Measurements from ENCODE around the gene ELMO1.
A peak's percentile ranks its signal among the peaks of the same experiment; 100 is the strongest.
"Not testable (repeated sequence)": the region's sequence is repeated elsewhere in the genome, so short reads cannot be mapped to it uniquely, and the experiment has no call there.

ELMO1 gene

GRCh38 chr7:36994456-36995112 lies 454.1 kb downstream of the ELMO1 start:
- DNase-seq: peak; percentile 40

DNA sequence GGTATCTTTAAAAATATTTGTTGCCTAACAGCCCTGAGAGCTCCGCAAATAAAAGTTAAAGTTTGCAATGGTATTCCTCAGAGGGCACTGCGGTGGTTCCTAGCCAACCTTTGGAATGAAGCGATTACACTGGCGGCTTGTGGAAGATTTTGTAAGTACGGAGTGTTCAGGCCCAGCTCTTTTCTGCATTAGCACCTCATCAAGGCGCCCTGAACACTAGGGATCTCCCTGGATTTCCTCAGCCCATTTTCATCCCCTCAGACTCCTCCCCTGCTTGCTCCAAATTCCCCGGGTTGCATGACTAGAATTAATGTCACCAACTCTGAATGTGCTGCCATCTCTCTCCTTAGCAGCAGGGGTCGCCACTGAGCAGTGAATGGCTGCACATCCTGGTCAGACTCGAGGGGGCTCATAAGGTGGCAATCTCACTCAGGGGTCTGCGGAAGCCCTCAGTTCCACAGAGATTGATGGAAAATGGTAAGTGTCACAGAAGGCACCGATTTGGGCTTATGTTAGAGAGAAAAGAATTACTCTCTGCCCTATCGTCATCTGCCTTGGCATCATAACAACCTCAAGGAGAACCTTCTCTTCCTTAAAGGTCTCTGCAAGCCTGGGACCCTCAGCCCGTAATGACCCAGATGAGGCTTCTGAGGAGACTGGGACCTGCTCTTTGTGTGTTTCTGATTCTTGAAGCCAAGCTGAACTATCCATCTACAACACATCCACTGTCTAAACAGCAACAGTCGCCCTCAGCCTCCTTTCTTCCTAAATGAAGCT lies 461.5 kb downstream of the ELMO1 start:
- no peak for DNase-seq

- DNase-seq: no peak
Observed at GRCh38 chr7:36986511-36986933, 462.1 kb downstream of the ELMO1 start.

DNA sequence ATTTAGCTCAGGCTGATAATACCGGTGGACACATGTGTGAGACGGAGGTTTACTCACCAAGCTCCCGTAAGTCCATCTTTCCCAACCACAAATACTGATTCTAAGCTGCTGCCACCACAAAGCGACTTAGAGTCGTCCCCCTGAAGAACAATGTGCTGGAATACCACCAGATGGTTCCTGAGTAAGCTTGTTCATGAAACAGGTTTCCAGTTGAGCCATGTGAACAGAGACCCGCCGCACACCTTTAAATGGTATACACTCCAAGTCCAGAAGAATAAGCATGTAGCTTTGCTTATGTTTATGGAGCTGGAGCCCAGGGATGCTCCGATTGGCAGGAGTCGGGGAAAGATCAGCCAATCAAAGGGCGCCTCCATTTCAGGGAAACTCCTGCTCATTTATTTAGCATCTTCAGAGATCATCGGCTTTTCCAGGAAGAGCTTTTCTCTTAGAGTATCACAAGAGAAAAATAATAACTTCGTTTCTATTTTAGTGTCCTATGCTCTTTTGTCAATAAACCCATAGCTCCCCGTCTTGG lies 462.7 kb downstream of the ELMO1 start:
- no peak for DNase-seq

DNA sequence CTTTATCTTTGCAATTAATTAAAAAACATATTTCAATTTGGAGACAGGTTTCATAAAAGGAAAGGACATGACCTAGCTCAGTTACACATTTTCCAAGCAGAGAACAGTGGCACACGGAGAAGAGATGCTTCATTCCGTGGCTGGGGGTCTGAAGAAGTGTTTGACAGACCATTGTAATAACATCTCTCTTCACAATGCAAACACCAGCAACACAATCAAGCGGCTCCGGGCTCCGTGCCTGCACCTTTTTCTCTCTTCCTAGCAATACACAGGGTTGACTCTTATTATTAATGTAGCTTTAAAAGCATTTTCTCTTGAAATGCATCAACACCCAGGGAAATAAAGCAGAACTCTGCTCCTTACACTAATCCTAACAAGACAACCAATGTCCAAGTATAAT lies 463.3 kb downstream of the ELMO1 start:
- no peak for DNase-seq

DNA sequence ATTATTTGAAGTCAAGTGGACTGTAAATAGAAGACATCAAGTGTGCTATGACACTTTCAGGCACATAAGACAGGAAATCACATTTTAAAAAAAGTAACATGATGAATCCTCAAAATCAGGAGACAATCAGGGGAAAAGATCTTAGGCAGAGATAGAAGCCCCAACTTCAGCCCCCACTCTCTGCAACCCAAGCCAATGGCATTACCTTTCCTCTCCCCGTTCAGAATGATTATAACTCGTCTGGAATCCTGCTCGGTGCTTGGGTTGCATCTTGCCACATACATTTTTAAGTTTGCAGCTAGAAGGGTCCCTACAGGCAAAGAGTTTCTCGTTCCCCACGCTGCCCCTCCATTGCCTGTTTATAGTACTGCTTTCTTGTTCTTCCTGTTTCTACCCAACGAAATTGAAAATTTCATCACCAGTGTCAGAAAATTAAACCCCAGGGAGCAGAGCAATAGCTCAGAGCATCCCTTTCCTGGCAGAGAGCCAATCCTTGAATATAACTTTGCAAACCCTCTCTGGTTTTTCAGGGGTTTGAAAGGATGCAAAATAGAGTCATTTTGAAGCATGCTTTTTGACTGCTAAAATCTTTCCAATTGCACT lies 463.9 kb downstream of the ELMO1 start:
- DNase-seq: no peak

DNA sequence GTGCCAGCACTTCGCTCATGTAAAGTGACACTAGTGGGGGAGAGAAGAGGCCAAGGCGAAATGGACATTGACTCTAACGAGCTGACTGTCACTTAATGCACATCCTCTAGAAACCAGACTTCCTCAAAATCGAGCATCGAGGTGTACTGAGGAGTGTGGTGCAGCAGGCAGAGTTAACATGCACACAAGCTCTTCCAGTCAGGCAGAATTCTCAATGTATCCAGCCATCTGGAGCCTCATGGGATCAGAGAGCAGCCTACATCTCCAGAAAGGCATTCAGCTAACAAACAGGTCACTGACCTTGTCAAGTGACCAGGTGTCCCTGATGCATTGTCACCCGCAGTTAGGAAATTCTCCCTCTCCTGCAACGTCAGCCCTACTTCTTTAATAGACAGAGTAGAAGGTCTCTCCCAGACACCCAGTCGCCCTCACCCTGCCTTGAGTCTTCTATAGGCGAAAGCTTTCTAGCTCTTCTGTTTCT lies 464.6 kb downstream of the ELMO1 start:
- DNase-seq: no peak

DNA sequence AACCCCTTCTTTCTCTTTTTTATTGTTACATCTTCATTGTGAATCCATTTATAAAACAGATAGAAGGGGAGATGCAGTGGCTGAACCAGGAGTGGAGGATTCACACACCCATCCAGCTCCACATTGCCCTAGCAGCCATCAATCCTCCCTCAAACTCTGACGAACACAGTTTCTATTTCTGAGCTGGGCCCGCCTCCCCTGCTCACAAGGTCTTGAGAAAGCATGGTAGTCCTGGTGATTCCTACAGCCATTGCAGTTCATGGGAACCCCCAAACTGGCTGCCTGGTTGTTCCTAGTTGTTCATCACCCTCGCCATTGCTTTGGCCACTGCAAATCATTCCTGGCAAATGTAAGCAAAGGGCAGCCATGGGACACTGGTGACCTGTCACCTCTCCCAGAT lies 465.9 kb downstream of the ELMO1 start:
- DNase-seq: no peak

DNA sequence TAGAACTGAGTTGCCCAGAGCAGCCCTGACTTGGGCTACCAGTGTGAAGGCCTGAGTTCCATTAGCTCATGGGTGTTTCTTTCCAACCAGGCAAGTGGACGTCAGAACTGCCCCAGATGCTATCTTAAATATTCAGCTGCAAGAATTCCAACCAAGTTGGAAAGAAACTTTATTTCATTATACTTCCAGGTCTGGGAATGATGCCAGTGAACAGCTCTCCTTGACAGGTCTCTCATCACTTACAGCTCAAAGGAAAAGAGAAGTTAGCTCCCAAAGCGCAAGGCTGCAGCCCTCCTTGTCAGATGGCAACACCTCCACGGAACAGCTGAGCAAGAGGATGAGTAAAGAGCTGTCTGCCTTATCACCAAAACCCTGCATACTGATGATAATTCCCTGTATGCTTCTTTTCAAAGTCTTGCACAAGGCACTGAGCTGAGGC lies 468.8 kb downstream of the ELMO1 start:
- peak; percentile 73 for DNase-seq

DNA sequence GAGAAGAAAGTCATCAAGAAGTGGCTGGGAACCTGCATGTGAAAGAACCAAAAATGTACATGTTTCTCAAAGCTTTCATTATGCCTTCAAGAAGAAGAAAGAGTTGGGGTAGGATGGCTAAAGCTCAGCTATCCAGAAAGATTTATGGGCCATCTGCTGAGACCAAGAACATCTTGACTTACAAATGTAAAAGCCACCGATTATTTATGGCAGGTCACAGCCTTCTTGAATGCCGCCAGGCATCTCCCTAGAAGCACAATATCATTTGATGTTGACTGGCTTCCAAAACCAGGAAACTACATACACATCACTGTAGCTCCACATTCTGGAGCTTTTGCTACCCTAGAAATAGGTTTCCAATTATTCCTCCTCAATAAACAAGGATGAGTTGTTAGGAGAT lies 470.2 kb downstream of the ELMO1 start:
- no peak for DNase-seq

DNA sequence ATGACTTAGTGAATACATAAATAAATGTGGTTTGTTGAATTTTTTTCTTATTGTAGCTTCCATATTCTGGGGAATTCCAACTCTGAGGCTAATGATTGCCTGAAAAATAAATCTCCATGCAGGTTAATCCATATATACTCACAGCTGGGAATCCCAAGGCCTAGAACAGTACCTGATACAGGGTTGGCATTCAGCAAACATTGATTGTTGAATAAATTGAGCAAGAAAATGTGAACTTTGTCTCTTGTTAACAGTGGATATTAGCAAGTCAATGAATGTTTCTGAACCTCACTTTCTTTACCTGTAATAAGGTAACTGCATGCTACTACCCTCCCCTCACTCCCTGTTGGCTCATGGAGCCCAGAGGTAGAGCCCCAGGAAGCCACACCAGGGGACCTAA lies 470.8 kb downstream of the ELMO1 start:
- DNase-seq: no peak

DNA sequence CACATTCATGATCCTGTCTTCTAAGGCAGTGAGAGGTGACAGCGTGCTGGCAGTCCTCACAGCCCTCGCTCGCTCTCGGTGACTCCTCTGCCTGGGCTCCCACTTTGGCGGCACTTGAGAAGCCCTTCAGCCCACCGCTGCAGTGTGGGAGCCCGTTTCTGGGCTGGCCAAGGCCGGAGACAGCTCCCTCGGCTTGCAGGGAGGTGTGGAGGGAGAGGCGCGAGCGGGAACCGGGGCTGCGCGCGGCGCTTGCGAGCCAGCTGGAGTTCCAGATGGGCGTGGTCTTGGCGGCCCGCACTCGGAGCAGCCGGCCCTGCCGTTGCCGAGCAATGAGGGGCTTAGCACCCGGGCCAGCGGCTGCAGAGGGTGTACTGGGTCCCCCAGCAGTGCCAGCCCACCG lies 475.1 kb downstream of the ELMO1 start:
- not testable (repeated sequence) for DNase-seq

DNA sequence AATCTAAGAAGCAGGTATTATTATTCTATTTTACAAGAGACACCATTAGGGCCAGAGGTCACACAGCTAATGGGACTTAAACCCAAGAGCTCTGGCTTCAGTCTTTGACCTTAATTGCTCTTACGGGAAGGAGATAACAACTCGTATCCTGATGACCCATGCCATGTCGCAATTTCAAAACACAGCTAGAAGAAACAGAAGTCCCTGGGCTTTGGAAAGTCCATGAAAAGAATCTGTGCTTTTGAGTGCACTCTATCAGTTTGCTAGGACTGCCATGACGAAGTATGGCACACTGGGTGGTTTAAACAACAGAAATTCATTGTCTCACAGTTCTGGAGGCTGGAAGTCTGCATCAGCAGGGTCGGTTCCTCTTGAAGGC lies 476.5 kb downstream of the ELMO1 start:
- DNase-seq: no peak

- DNase-seq: no peak
Observed at GRCh38 chr7:36971515-36972139, 477.0 kb downstream of the ELMO1 start.

DNA sequence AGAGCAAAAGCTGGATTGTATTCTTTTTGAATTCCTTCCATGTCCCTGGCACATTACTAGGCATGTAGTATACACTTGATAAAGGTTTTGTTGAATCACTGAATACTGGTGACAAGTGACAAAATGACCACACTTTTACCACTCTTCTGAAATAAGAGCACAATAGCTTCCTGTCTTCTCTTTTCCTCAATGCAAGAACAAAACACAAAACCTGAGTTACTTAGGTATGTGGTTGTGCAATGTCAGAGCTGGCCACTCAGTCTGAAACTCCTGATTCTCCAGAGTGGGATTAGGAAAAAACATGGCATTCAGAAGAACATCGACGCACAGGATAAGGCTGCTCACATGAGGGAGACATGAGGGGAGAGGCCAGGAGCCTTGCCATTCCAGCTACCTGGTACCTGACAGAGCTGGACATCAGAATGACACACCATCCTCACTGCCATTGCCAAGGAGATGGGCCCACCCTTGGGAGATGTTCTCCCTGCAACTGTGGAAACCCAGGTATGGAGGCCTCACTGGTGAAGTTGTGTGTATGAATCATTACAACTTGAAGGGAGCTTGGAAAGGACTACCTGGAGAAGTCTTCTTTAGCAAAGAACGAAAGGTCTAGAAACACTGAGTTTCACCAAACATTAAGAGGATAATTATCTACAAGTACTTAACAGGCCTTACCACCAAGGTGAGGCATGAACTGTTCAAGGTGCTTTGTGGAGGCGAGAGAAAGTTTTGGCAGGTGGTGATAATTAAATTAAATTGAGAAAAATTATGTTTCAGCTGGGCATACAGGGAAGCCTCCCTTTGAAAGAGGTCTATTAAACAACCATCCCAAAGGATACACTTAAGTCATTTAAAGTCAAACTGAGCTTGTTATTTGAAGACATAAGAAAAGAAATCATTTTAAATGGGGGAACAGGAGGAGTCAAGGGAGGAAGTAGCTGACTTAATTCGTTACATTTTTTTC lies 477.8 kb downstream of the ELMO1 start:
- DNase-seq: no peak

DNA sequence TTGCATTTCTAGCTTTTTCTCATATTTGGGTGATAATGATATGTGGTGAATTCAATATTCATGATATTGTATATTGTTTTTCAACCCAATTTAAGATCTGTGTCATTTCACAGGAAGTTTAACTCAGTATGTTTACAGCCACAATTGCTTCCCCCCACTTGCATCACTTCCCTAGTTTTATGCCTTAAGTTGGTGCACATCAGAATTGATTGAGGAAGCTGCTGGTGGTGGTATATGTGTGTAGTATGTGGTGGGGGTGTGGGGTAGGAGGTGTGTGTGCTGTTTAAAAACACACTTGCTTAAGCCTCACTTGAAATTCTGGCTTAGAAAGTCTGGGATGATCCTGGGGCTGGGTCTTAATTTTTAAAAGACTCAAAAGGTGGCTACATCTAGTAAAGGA lies 479.3 kb downstream of the ELMO1 start:
- DNase-seq: no peak

GRCh38 chr7:36967387-36967786 lies 481.3 kb downstream of the ELMO1 start:
- DNase-seq: peak; percentile 59

DNA sequence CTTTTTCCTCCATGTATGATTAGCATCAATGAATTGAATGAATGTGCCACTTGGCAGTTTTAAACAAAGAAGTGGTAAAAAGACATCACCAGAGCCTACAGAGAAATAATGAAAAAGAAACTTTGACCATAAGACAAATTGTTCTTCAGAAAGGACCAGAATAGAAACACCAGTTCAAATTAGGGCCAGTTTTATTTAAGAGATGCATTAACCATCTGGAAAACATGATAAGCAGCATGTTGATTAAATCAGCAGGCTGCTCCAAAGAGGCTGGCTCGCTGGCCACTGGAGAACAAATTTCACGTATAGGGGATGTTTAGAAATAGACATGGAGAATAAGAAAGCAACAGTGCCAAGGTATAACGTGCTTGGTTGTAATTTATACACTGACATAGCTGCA lies 482.0 kb downstream of the ELMO1 start:
- DNase-seq: no peak

DNA sequence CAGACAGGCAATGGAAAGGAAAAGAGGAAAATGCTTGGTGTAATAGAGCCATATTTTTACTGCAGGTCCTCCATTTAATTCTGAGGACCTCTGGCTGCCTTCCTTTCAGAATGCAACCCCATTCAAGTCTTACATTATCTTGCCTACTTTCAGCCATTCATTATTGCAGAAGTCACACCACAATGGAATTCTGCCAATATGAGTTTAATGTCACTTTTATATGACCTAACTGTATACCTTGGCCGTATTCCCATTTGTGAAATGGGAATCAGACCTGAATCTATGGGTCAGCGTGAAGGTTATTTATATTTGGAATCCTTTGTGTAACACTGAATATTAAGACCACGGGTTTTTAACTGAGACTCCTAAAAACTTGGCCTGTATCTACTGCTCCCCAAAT lies 482.6 kb downstream of the ELMO1 start:
- no peak for DNase-seq

DNA sequence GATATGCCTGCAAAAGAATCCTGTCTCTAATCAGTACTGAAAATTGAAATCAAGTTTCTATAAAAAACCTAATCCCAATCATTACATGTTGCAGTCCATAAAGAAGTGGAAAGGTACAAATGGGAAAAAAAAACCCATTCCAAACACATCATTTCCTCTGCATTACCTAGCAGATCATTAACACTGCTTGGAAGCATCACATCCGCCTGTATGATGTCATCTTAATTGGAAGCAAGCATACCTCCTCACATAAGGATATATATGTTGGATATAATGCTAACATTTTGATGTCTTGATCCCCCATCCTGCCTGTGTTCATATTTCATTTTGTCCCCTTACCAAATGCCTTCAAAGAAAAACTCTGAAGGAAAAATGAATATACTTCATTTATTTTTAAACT lies 483.0 kb downstream of the ELMO1 start:
- DNase-seq: no peak

DNA sequence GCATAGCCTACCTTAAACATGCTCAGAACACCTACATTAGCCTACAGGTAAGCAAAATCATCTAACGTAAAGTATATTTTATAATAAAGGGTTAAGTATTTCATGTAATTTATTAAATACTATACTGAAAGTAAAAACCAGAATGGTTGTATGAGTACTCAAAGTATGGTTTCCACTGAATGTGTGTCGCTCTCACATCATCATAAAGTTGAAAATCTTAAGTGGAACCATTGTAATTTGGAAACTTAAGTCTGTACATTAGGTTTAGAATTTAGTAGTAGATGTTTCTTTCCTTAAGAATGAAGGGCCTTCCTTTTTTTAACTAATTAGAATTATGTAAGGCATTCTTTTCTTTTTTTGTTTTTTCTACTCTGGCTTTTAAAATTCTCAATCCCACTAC lies 484.4 kb downstream of the ELMO1 start:
- no peak for DNase-seq

DNA sequence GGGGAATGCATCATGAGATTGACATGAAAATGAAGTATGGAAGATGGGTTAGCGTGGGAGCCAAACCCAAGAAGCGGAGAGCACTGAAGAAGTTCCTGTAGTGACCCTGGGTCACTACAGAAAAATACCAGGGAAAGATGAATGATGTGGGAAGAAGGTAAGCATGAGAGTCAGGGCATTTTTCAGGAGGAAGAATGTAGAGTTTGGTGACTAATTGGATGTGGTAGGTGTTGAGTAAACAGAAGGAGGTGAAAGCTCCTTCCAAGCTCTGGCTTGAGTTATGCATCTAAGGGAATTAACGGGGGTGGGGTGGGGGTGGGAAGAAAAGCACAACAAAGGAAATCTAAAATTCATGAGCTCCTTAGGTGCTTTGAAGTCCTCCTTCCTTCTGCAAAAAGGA lies 486.3 kb downstream of the ELMO1 start:
- DNase-seq: no peak
